GM12864 (cell line): ENCODE data around the gene GLDC.

Experiments used
- DNase-seq: peaks from one replicate; pipeline ENCODE4 v3.0.0-alpha.2; 2011; ENCODE audit warnings: low read depth
- H3K4me3 ChIP-seq: 2 replicates; pipeline ENCODE4 v1.5.1; 2011; ENCODE audit warnings: mild to moderate bottlenecking, low read depth, low read length, control low read depth
- TF ChIP-seq, protein P1 (sequence below): IDR thresholded peaks from 2 replicates; pipeline ENCODE4 v1.5.1; 2011; ENCODE audit warnings: low read depth, mild to moderate bottlenecking, moderate library complexity, low read length, control low read depth, inconsistent platforms; ENCODE audit errors: missing control alignments

Gene GLDC

DNA sequence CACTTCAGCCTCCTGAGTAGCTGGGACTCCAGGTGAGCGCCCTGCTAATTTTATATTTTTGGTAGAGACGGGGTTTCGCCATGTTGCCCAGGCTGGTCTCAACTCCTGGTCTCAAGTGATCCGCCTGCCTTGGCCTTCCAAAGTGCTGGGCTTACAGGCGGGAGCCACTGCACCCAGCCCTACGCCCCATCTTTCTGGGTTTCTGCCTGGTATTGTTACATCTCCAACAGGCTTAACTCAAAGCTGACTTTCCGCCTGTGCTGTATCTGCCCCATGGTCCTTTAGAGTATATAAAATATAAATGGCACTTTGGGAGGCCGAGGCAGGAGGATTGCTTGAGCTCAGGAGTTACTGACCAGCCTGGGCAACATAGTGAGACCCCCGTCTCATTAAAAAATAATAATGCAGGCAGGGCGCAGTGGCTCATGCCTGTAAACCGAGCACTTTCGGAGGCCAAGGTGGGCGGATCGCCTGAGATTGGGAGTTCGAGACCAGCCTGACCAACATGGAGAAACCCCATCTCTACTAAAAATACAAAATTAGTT, 36.5 kb upstream of the GLDC start:
- no peak for DNase-seq
- TF ChIP-seq, protein P1, sequence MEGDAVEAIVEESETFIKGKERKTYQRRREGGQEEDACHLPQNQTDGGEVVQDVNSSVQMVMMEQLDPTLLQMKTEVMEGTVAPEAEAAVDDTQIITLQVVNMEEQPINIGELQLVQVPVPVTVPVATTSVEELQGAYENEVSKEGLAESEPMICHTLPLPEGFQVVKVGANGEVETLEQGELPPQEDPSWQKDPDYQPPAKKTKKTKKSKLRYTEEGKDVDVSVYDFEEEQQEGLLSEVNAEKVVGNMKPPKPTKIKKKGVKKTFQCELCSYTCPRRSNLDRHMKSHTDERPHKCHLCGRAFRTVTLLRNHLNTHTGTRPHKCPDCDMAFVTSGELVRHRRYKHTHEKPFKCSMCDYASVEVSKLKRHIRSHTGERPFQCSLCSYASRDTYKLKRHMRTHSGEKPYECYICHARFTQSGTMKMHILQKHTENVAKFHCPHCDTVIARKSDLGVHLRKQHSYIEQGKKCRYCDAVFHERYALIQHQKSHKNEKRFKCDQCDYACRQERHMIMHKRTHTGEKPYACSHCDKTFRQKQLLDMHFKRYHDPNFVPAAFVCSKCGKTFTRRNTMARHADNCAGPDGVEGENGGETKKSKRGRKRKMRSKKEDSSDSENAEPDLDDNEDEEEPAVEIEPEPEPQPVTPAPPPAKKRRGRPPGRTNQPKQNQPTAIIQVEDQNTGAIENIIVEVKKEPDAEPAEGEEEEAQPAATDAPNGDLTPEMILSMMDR: no peak
- peak overlapping the region; percentile 94 for H3K4me3 ChIP-seq

DNA sequence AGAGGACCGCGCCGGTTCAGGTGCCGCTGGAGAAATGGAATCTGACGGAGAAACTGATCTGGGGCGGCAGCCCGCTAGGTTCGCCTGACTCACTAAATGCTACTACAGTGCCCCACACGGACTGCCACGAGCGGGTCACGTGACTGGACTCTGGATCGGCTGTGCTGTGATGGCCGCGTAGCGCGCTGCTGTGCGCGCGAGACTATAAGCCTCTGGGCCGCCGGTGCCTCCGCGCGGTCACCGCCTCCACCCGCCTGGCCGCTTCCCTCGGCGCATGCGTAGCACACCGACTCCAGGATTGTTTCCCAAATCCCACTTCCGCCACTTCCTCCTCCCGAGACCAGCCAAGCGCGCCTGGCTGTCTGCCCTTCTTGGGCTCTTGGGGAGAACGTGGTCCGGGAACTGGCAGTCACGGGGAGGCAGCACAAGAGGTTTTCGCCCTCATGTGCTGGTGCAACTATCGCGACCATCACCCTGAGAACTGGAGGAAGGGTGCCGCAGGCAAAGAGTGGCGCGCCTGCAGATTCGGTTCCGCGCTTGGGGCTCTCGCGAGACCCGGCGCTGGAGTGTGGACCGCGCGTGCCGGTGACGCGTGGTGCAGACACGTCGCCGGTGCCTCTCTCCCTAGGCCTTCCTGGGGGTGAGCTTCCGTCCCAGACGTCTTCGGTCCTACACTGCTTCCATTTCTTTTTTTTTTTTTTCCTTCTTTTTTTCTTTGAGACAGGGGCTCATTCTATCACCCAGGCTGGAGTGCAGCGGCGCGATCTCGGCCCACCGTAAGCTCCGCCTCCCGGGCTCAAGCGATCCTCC, 35.8 kb upstream of the GLDC start:
- peak; percentile 96 for DNase-seq
- H3K4me3 ChIP-seq: peak overlapping the region; percentile 94
- TF ChIP-seq, protein P1: peak; percentile 11

DNA sequence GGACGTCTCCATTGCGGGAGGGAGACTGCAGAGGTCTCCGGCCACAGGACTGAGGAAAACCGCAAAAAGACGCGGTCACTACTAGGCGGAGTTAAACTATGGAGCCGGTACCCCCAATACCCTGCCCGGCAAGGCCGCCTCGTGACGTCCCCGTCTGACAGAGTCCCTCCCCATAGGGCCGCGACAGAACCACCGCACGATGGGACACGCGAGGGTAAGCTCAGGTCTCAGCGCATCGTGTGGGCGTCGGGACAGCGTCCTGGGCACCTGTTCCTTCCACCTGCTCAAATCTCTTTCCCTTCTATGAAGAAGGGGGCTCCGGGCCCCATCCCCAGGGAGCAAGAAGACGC, 35.2 kb upstream of the GLDC start:
- DNase-seq: peak; percentile 55
- H3K4me3 ChIP-seq: peak overlapping the region; percentile 94
- TF ChIP-seq, protein P1: no peak

DNA sequence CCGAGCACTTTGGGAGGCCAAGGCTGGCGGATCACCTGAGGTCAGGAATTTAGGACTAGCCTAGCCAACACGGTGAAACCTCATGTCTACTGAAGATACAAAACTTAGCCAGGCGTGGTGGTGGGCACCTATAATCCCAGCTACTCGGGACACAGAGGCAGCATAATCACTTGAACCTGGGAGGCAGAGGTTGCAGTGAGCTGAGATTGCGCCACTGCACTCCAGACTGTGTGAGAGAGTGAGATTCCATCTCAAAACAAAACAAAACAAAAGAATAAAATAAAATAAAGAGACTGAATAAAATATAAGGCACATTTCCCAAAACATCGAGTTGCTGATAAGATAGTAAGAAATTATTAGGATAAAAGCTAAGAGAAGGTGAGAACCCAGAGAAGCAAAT, 32.3 kb upstream of the GLDC start:
- TF ChIP-seq, protein P1: no peak
- no peak for DNase-seq
- H3K4me3 ChIP-seq: no peak overlapping the region

DNA sequence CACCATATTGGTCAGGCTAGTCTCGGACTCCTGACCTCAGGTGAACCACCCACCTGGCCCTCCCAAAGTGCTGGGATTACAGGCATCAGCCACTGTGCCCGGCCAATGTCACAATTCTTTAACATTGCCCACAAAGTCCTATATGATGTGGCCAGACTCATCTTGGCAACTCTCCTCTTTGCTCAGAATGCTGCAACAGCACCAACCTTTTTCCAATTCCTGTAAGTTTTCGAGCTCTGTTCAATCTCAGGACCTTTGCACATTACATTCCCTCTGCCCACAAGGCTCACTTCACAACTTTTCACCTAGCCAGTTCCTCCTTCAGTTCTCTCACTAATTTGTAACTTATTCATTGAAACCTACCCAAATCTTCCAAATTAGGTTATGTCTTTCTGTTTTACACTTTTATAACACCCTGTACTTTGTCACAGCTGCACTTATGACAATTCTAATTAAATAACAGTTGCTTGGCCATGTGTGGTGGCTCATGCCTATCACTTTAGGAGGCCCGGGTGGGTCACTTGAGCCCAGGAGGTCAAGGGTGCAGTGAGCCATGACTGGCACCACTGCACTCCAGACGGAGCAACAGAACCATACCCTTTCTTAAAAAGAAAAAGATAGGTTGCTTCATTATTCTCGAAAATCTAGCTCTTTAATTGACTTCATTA, 30.9 kb upstream of the GLDC start:
- no peak for DNase-seq
- TF ChIP-seq, protein P1: no peak
- no peak overlapping the region for H3K4me3 ChIP-seq

DNA sequence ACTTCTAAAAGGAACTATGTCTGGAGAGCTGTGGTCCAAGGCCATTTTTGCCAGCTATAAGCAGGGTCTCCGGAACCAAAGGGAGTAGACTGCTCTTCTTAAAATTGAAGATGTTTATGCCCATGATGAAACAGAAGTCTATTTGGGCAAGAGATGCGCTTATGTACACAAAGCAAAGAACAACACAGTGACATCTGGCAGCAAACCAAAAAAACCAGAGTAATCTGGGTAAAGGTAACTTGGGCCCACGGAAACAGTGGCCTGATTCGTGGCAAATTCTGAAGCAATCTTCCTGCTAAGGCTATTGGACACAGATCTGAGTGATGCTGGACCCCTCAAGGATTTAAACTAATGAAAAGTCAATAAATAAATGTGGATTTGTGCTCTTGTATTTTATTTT, 29.7 kb upstream of the GLDC start:
- TF ChIP-seq, protein P1: no peak
- H3K4me3 ChIP-seq: no peak overlapping the region
- DNase-seq: no peak
